Nephron progenitor cell (in vitro differentiated cells): Measurements from ENCODE around the gene TGM3.

Source experiments
- DNase-seq: peaks from one replicate; pipeline ENCODE4 v3.0.0; 2021
- H3K27ac Mint-ChIP-seq: 2 replicates; pipeline ENCODE4 v1.8.0; 2021; ENCODE audit warnings: mild to moderate bottlenecking, moderate library complexity, mixed read lengths
- H3K27me3 Mint-ChIP-seq: 2 replicates; pipeline ENCODE4 v1.8.0; 2021; ENCODE audit warnings: mild to moderate bottlenecking, low read depth, mixed read lengths; ENCODE audit not compliant: poor library complexity
- H3K36me3 Mint-ChIP-seq: 2 replicates; pipeline ENCODE4 v1.8.0; 2021; ENCODE audit warnings: low read depth, mixed read lengths
- H3K4me1 Mint-ChIP-seq: 2 replicates; pipeline ENCODE4 v1.8.0; 2021; ENCODE audit warnings: mixed read lengths
- H3K4me3 Mint-ChIP-seq: 2 replicates; pipeline ENCODE4 v1.8.0; 2021; ENCODE audit warnings: mild to moderate bottlenecking, moderate library complexity, mixed read lengths
- H3K9me3 Mint-ChIP-seq: 2 replicates; pipeline ENCODE4 v1.8.0; 2021; ENCODE audit warnings: mild to moderate bottlenecking, moderate library complexity, mixed read lengths
- CTCF ChIP-seq: fragments of 200-600 bp; sonication (generic); IDR thresholded peaks from 2 replicates; pipeline ENCODE4 v1.5.0; 2021; ENCODE audit warnings: antibody characterized with exemption

The TGM3 gene

DNA sequence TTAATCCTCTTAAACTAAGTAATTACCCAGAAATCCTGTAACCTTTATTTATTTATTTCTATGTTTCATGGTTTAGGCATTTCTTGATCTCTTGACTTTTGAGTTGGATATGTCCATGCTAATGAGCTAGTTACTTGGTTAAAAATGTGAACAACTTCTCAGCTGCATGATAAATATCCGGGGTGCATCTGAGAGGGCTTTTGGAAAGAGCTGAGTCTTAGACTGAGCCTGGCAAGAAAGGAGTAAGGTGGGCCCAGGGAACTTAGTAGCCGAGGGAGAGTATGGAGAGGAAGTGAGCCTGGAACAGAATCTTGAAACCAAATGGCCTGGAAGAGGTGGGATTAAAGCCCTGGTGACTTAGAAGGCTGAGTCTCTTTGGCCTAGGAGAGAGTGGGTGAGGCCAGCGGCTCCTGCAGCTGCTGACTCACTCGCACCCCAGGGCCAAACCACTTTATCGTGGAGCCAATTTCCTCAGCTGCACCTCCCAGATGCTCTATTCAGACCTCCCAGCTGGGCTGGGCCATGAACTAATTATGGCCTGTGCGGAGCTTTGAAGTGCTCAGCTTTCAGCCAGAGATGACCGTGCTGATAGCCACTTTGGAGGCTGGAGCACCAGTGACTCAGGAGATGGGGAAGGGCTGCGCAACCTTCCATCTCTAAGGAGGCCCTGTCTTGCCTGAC lies 19.1 kb downstream of the TGM3 start:
- TF ChIP-seq CTCF: no peak
- Mint-ChIP-seq H3K36me3 (no peaks in the 10 kb centered on the region), H3K9me3 (peaks cover 3% of the 10 kb centered on the region), H3K27ac (no peak overlapping the region), H3K4me1 (peaks cover 25% of the 10 kb centered on the region), H3K27me3 (peaks cover 7% of the 10 kb centered on the region), H3K4me3 (no peak overlapping the region)
- DNase-seq: no peak

DNA sequence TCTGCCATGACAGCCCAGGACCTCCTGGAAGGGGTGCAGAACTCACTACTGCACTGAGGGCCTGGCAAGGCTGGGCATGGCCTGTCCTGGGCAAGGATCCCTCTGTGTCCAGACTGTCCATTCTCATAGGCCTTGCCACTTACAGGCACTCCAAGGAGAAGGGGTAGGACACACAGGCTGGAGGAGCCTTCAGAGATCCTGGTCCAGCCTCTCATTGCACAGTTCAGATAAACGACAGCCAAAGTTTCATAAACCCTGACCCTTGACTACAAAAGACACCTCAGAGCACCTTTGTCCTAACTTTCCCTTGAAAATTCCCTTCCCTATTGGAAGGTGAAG lies 19.6 kb downstream of the TGM3 start:
- Mint-ChIP-seq H3K27ac (no peak overlapping the region), H3K9me3 (peaks cover 3% of the 10 kb centered on the region), H3K36me3 (no peaks in the 10 kb centered on the region), H3K4me1 (peaks cover 25% of the 10 kb centered on the region), H3K4me3 (no peak overlapping the region), H3K27me3 (peaks cover 6% of the 10 kb centered on the region)
- no peak for DNase-seq
- TF ChIP-seq CTCF: no peak

DNA sequence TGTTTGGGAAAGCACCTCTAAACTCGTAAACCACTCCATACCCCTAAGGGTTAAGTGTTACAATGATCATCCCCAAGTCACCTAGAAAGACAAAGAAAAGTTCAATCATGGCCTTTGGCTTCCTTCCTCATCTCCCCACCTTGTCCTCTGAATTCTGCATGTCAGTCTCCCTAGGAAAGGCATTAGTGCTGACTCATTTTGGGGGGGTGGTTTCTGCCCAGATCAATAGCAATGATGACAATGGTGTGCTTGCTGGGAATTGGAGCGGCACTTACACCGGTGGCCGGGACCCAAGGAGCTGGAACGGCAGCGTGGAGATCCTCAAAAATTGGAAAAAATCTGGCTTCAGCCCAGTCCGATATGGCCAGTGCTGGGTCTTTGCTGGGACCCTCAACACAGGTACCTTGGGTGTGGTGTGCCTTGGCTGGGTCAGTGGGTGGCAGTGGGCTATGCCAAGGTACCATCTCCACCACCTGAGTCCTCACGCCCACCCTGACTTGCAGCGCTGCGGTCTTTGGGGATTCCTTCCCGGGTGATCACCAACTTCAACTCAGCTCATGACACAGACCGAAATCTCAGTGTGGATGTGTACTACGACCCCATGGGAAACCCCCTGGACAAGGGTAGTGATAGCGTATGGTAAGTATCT lies 21.2 kb downstream of the TGM3 start:
- Mint-ChIP-seq H3K27me3 (peaks cover 2% of the 10 kb centered on the region), H3K27ac (no peak overlapping the region), H3K36me3 (no peaks in the 10 kb centered on the region), H3K9me3 (peaks cover 3% of the 10 kb centered on the region), H3K4me1 (peaks cover 17% of the 10 kb centered on the region), H3K4me3 (no peak overlapping the region)
- TF ChIP-seq CTCF: no peak
- no peak for DNase-seq

GRCh38 chr20:2320813-2321658 lies 25.2 kb downstream of the TGM3 start:
- Mint-ChIP-seq H3K9me3 (peaks cover 10% of the 10 kb centered on the region), H3K4me1 (peaks cover 12% of the 10 kb centered on the region), H3K4me3 (no peak overlapping the region), H3K27me3 (peaks cover 2% of the 10 kb centered on the region), H3K36me3 (no peaks in the 10 kb centered on the region), H3K27ac (no peak overlapping the region)
- DNase-seq: no peak
- TF ChIP-seq CTCF: no peak

- H3K27ac Mint-ChIP-seq: no peak overlapping the region
- peaks cover 4% of the 10 kb centered on the region for H3K27me3 Mint-ChIP-seq
- H3K9me3 Mint-ChIP-seq: peaks cover 10% of the 10 kb centered on the region
- no peaks in the 10 kb centered on the region for H3K36me3 Mint-ChIP-seq
- TF ChIP-seq CTCF: no peak
- DNase-seq: no peak
- peaks cover 11% of the 10 kb centered on the region for H3K4me1 Mint-ChIP-seq
- H3K4me3 Mint-ChIP-seq: no peak overlapping the region
Observed at GRCh38 chr20:2323051-2323450, 27.2 kb downstream of the TGM3 start.
